EL (cell line): Measurements from ENCODE around the gene TGM1.

Experiments used
- DNase-seq: peaks from one replicate; pipeline ENCODE4 v3.0.0-alpha.2; 2016

Gene TGM1

GRCh38 chr14:24262821-24263733 lies at the start of gene TGM1:
Gene TGM1 (minus strand): TSS chr14:24263177. CDS start chr14:24262352, 825 bp downstream.
- DNase-seq = peak; percentile 35

GRCh38 chr14:24311837-24312615 lies 49.0 kb upstream of the TGM1 start:
- DNase-seq = no peak

GRCh38 chr14:24310646-24311604 lies 47.9 kb upstream of the TGM1 start, which contains the start of gene LTB4R:
Gene LTB4R (plus strand): TSS chr14:24311502. CDS start chr14:24315652, 4,150 bp downstream.
- DNase-seq = peak; percentile 77

GRCh38 chr14:24310265-24310645 lies 47.3 kb upstream of the TGM1 start:
- no peak for DNase-seq

- DNase-seq = no peak
These were observed 46.7 kb upstream of the TGM1 start, which contains the start of gene LTB4R2 for GRCh38 chr14:24309538-24310264. Gene LTB4R2 (plus strand): TSS chr14:24310140. CDS start chr14:24310665, 525 bp downstream.

- no peak for DNase-seq
These were observed 45.6 kb upstream of the TGM1 start for GRCh38 chr14:24308342-24309124.

GRCh38 chr14:24307575-24308341 lies 44.8 kb upstream of the TGM1 start, which contains the start of gene CIDEB:
Gene CIDEB (minus strand): TSS chr14:24307977. CDS start chr14:24307858, 119 bp downstream.
- DNase-seq = peak; percentile 64

GRCh38 chr14:24307156-24307574 lies 44.2 kb upstream of the TGM1 start:
- DNase-seq = no peak

- no peak for DNase-seq
These were observed 41.0 kb upstream of the TGM1 start for GRCh38 chr14:24304019-24304387.

- DNase-seq = no peak
These were observed 37.5 kb upstream of the TGM1 start for GRCh38 chr14:24300326-24300980.

GRCh38 chr14:24299255-24300191 lies 36.5 kb upstream of the TGM1 start, which contains the start of the genes DHRS1 and NOP9:
Gene DHRS1 (minus strand): TSS chr14:24299780. CDS start chr14:24299106, 674 bp downstream.
Gene NOP9 (plus strand): TSS chr14:24299850. CDS start chr14:24299955, 105 bp downstream.
- DNase-seq = peak; percentile 88

- peak; percentile 91 for DNase-seq
These were observed 35.9 kb upstream of the TGM1 start for GRCh38 chr14:24298892-24299254.

- no peak for DNase-seq
These were observed 34.4 kb upstream of the TGM1 start for GRCh38 chr14:24297190-24297964.

- peak; percentile 95 for DNase-seq
These were observed 33.6 kb upstream of the TGM1 start for GRCh38 chr14:24296341-24297157.

- no peak for DNase-seq
These were observed 30.5 kb upstream of the TGM1 start for GRCh38 chr14:24293525-24293924.

- no peak for DNase-seq
These were observed 29.3 kb upstream of the TGM1 start for GRCh38 chr14:24292118-24292807.
